Keratinocyte (primary cell): ENCODE results near the gene MFSD6. TPM values are rescaled to one million over a fixed set of nuclear protein-coding genes. Genes with fewer than 3 reads are reported as not detected.

Experiments used
- DNase-seq: peaks from one replicate; pipeline ENCODE4 v3.0.0-alpha.2; 2011; ENCODE audit warnings: low read depth, missing footprints, low spot score
- FAIRE-seq: peaks from 2 replicates; lab custom pipeline; 2011; peaks lifted over from hg19 to GRCh38; lab: Jason Lieb, UNC
- H2AFZ ChIP-seq: 2 replicates; pipeline ENCODE4 v1.6.0; 2012; ENCODE audit warnings: low read length, control low read depth, inconsistent platforms; ENCODE audit not compliant: control insufficient read depth
- H3K27ac ChIP-seq: 2 replicates; pipeline ENCODE4 v1.5.1; 2011; ENCODE audit warnings: low read length; ENCODE audit not compliant: control insufficient read depth, insufficient read depth
- H3K27me3 ChIP-seq: 3 replicates; pipeline ENCODE4 v1.6.0; 2011; ENCODE audit warnings: low read length; ENCODE audit not compliant: control insufficient read depth, insufficient read depth; ENCODE audit errors: extremely low read depth
- H3K36me3 ChIP-seq, 2 experiments: 2 replicates in 1 of 2; 3 replicates in 1 of 2; pipeline ENCODE4 v1.5.1; 2011; ENCODE audit warnings: low read length in 2 of 2, mild to moderate bottlenecking in 1 of 2; ENCODE audit not compliant: control insufficient read depth in 2 of 2, insufficient read depth in 2 of 2; ENCODE audit errors: extremely low read depth in 1 of 2
- H3K4me1 ChIP-seq: 3 replicates; pipeline ENCODE4 v1.5.1; 2011; ENCODE audit warnings: low read length; ENCODE audit not compliant: control insufficient read depth, insufficient read depth; ENCODE audit errors: extremely low read depth
- H3K4me2 ChIP-seq: 3 replicates; pipeline ENCODE4 v1.6.0; 2011; ENCODE audit warnings: low read depth, low read length; ENCODE audit not compliant: control insufficient read depth, insufficient read depth; ENCODE audit errors: extremely low read depth
- H3K4me3 ChIP-seq, 3 experiments: fragments of 200-600 bp in 1 of 3; sonication (generic) in 1 of 3; 2 replicates in 2 of 3; 3 replicates in 1 of 3; pipeline ENCODE4 v1.5.1; 2011 to 2016; ENCODE audit warnings: low read length in 3 of 3, mild to moderate bottlenecking in 3 of 3, control low read depth in 2 of 3, inconsistent platforms in 1 of 3, low read depth in 1 of 3, mixed read lengths in 1 of 3, mixed run types in 1 of 3, moderate library complexity in 1 of 3; ENCODE audit not compliant: control insufficient read depth in 2 of 3, insufficient read depth in 2 of 3; ENCODE audit errors: extremely low read depth in 1 of 3
- H3K79me2 ChIP-seq: 2 replicates; pipeline ENCODE4 v1.6.0; 2012; ENCODE audit warnings: low read length; ENCODE audit not compliant: control insufficient read depth, insufficient read depth
- H3K9ac ChIP-seq: 3 replicates; pipeline ENCODE4 v1.6.0; 2011; ENCODE audit warnings: low read length; ENCODE audit not compliant: control insufficient read depth, insufficient read depth; ENCODE audit errors: extremely low read depth
- H3K9me1 ChIP-seq: 3 replicates; pipeline ENCODE4 v1.6.0; 2011; ENCODE audit warnings: low read length; ENCODE audit not compliant: control insufficient read depth, insufficient read depth; ENCODE audit errors: extremely low read depth
- H3K9me3 ChIP-seq: 2 replicates; pipeline ENCODE4 v1.5.1; 2012; ENCODE audit warnings: low read depth, low read length; ENCODE audit not compliant: control insufficient read depth
- H4K20me1 ChIP-seq: 3 replicates; pipeline ENCODE4 v1.6.0; 2011; ENCODE audit warnings: low read length; ENCODE audit not compliant: control insufficient read depth, insufficient read depth; ENCODE audit errors: extremely low read depth
- CTCF ChIP-seq, 3 experiments: IDR thresholded peaks in 1 of 3; conservative IDR thresholded peaks in 1 of 3; optimal IDR thresholded peaks in 1 of 3; 2 replicates in 2 of 3; 3 replicates in 1 of 3; pipeline versions ENCODE3 to v1.5.1; 2011; ENCODE audit warnings: low read length in 3 of 3, mild to moderate bottlenecking in 3 of 3, moderate library complexity in 2 of 3, control low read depth in 1 of 3, inconsistent platforms in 1 of 3; ENCODE audit not compliant: insufficient read depth in 2 of 3; ENCODE audit errors: extremely low read depth in 1 of 3
- EZH2 ChIP-seq: IDR thresholded peaks from one replicate; pipeline ENCODE4 v1.6.1; 2012; ENCODE audit warnings: inconsistent platforms, mild to moderate bottlenecking, low read length, moderate library complexity
- dilution Hi-C: fragments of 300-500 bp; cut with MboI; formaldehyde crosslinking; loops from one replicate; pipeline ENCODE4 v1.7.0; 2020; ENCODE audit warnings: low sequenced_read_pairs; ENCODE audit not compliant: extremely low pct_ligation_motif_present
- polyA plus RNA-seq, 5 experiments: library from polyadenylated mRNA; depleted of rRNA in 3 of 5; stranded (reverse) in 3 of 5; stranded (forward) in 1 of 5; unstranded in 1 of 5; fragments of >200 nt; gene quantifications; 1 replicate in 1 of 5; 2 replicates in 3 of 5; 3 replicates in 1 of 5; pipeline versions ENCODE4 v1.2.1 to v1.2.3, GENCODE V29; 2011 to 2012; ENCODE audit warnings: missing spikeins in 2 of 5, low read depth in 1 of 5, low replicate concordance in 1 of 5

MFSD6 gene
- polyA plus RNA-seq, 1 donor (not counting 4 experiments of a cell fraction or from before 2014, with no cell fraction given) = 11.0 TPM

GRCh38 chr2:190527214-190527613, 119.1 kb downstream of the MFSD6 start:
- TF ChIP-seq CTCF (optimal IDR thresholded peaks at IDR 0.05 in 1 of 3, IDR thresholded peaks at IDR 0.05 in 1 of 3, conservative IDR thresholded peaks at IDR 0.05 in 1 of 3; ENCODE audit: extremely low read depth in 1 of 3, insufficient read depth in 2 of 3, low read length in 3 of 3) = no peak

GRCh38 chr2:190527918-190528317, 119.8 kb downstream of the MFSD6 start:
- no peak for DNase-seq
- Histone ChIP-seq H2AFZ (no peak overlapping the region), H3K36me3 (no peaks in the 10 kb centered on the region), H3K27ac (no peak overlapping the region), H3K9me1 (no peaks in the 10 kb centered on the region), H3K4me1 (peaks cover 22% of the 10 kb centered on the region), H3K79me2 (no peaks in the 10 kb centered on the region), H3K9me3 (no peaks in the 10 kb centered on the region), H4K20me1 (no peaks in the 10 kb centered on the region), H3K27me3 (no peaks in the 10 kb centered on the region), H3K4me3 (no peak overlapping the region), H3K9ac (no peak overlapping the region), H3K4me2 (no peak overlapping the region)
- no peak for FAIRE-seq
- no peak for TF ChIP-seq CTCF (optimal IDR thresholded peaks at IDR 0.05 in 1 of 3, IDR thresholded peaks at IDR 0.05 in 1 of 3, conservative IDR thresholded peaks at IDR 0.05 in 1 of 3; ENCODE audit: extremely low read depth in 1 of 3, insufficient read depth in 2 of 3, low read length in 3 of 3)
- no peak for TF ChIP-seq EZH2
- dilution Hi-C loops = no loop called here

More at GRCh38 chr2:190527214-190527613, 119.1 kb downstream of the MFSD6 start:
- peaks cover 15% of the 10 kb centered on the region for H3K4me1 ChIP-seq
- no peak overlapping the region for H3K4me3 ChIP-seq
- no peak overlapping the region for H3K27ac ChIP-seq
- H4K20me1 ChIP-seq = no peaks in the 10 kb centered on the region
- H3K9me1 ChIP-seq = no peaks in the 10 kb centered on the region
- H3K9me3 ChIP-seq = no peaks in the 10 kb centered on the region
- no peak overlapping the region for H3K9ac ChIP-seq
- dilution Hi-C loops = no loop called here
- H3K36me3 ChIP-seq = no peaks in the 10 kb centered on the region
- H3K27me3 ChIP-seq = no peaks in the 10 kb centered on the region
- DNase-seq (no peak), FAIRE-seq (no peak)
- H2AFZ ChIP-seq = no peak overlapping the region
- H3K79me2 ChIP-seq = no peaks in the 10 kb centered on the region
- no peak overlapping the region for H3K4me2 ChIP-seq
